ENCODE measurements around the gene MYRIP. TPM values are rescaled to one million over a fixed set of nuclear protein-coding genes. Genes with fewer than 3 reads are reported as not detected.

The MYRIP gene
- total RNA-seq, 1 experiment from 2014 or later = not detected

GRCh38 chr3:39803956-39804355 lies 5.5 kb upstream of the MYRIP start:
- Histone ChIP-seq H3K4me2 (ENCODE audit: low read length) (no peak overlapping the region), H3K36me3 (ENCODE audit: low read depth, low read length) (no peaks in the 10 kb centered on the region), H3K9me2 (replicated peaks; ENCODE audit: low read length) (no peaks in the 10 kb centered on the region), H3F3A (ENCODE audit: low read length, unreplicated experiment) (no peaks in the 10 kb centered on the region), H3K27me3 (ENCODE audit: low read length) (peaks cover 27% of the 10 kb centered on the region), H3K27ac (ENCODE audit: low read length) (no peak overlapping the region), H2AFZ (ENCODE audit: low read length) (no peak overlapping the region), H3K79me2 (ENCODE audit: low read length) (no peaks in the 10 kb centered on the region), H3K4me1 (ENCODE audit: insufficient read depth, low read length) (no peaks in the 10 kb centered on the region), H4K20me1 (ENCODE audit: low read length) (no peaks in the 10 kb centered on the region), H3K4me3 (ENCODE audit: low read length) (no peak overlapping the region), H3K9ac (ENCODE audit: low read length) (no peak overlapping the region), H3K9me3 (ENCODE audit: low read length) (no peaks in the 10 kb centered on the region)
- ATAC-seq (no peak), DNase-seq (no peak)
- intact Hi-C loops (cut with micrococcal nuclease) = no loop called here
- no peak for TF ChIP-seq CTCF (conservative IDR thresholded peaks at IDR 0.05; ENCODE audit: low read depth, low read length)
- no peak for TF ChIP-seq EZH2phosphoT487 (IDR thresholded peaks at IDR 0.05; ENCODE audit: borderline replicate concordance, low read length)
- TF ChIP-seq EZH2 (IDR thresholded peaks at IDR 0.05; ENCODE audit: low read length, unreplicated experiment) = no peak
- CTCF ChIA-PET = no interaction called here
- POLR2A ChIA-PET (ENCODE audit: unreplicated experiment) = no interaction called here
- no TSS peak for BruUV-seq (replicated peaks)

GRCh38 chr3:39804951-39805350 lies 4.5 kb upstream of the MYRIP start:
- intact Hi-C loops (cut with micrococcal nuclease) = no loop called here
- Histone ChIP-seq H3K4me2 (ENCODE audit: low read length) (no peak overlapping the region), H3K79me2 (ENCODE audit: low read length) (no peaks in the 10 kb centered on the region), H3K9ac (ENCODE audit: low read length) (no peak overlapping the region), H3K27ac (ENCODE audit: low read length) (no peak overlapping the region), H3K27me3 (ENCODE audit: low read length) (peaks cover 34% of the 10 kb centered on the region), H4K20me1 (ENCODE audit: low read length) (no peaks in the 10 kb centered on the region), H3K36me3 (ENCODE audit: low read depth, low read length) (no peaks in the 10 kb centered on the region), H3K9me3 (ENCODE audit: low read length) (no peaks in the 10 kb centered on the region), H3K4me1 (ENCODE audit: insufficient read depth, low read length) (no peaks in the 10 kb centered on the region), H3K9me2 (replicated peaks; ENCODE audit: low read length) (no peaks in the 10 kb centered on the region), H3K4me3 (ENCODE audit: low read length) (no peak overlapping the region), H2AFZ (ENCODE audit: low read length) (no peak overlapping the region), H3F3A (ENCODE audit: low read length, unreplicated experiment) (no peaks in the 10 kb centered on the region)
- ATAC-seq = no peak
- ChIA-PET CTCF (no interaction called here), POLR2A (ENCODE audit: unreplicated experiment) (interaction anchor here (0.6 kb wide), 1 partner anchor 257 kb away, joined by 4 read pairs; no protein-coding TSS in a partner anchor)
- TF ChIP-seq CTCF (conservative IDR thresholded peaks at IDR 0.05; ENCODE audit: low read depth, low read length) (no peak), EZH2phosphoT487 (IDR thresholded peaks at IDR 0.05; ENCODE audit: borderline replicate concordance, low read length) (no peak), EZH2 (IDR thresholded peaks at IDR 0.05; ENCODE audit: low read length, unreplicated experiment) (no peak)
- no peak for DNase-seq
- no TSS peak for BruUV-seq (replicated peaks)

GRCh38 chr3:39805650-39806049 lies 3.8 kb upstream of the MYRIP start:
- Histone ChIP-seq H3K9me2 (replicated peaks; ENCODE audit: low read length) (no peaks in the 10 kb centered on the region), H3K4me2 (ENCODE audit: low read length) (no peak overlapping the region), H3K79me2 (ENCODE audit: low read length) (no peaks in the 10 kb centered on the region), H3K4me1 (ENCODE audit: insufficient read depth, low read length) (no peaks in the 10 kb centered on the region), H3K4me3 (ENCODE audit: low read length) (no peak overlapping the region), H3K9me3 (ENCODE audit: low read length) (no peaks in the 10 kb centered on the region), H3K27ac (ENCODE audit: low read length) (no peak overlapping the region), H3K9ac (ENCODE audit: low read length) (no peak overlapping the region), H3K27me3 (ENCODE audit: low read length) (peaks cover 41% of the 10 kb centered on the region), H3F3A (ENCODE audit: low read length, unreplicated experiment) (no peaks in the 10 kb centered on the region), H2AFZ (ENCODE audit: low read length) (no peak overlapping the region), H3K36me3 (ENCODE audit: low read depth, low read length) (no peaks in the 10 kb centered on the region), H4K20me1 (ENCODE audit: low read length) (no peaks in the 10 kb centered on the region)
- intact Hi-C loops (cut with micrococcal nuclease) = no loop called here
- ChIA-PET CTCF (no interaction called here), POLR2A (ENCODE audit: unreplicated experiment) (no interaction called here)
- no peak for ATAC-seq
- TF ChIP-seq CTCF (conservative IDR thresholded peaks at IDR 0.05; ENCODE audit: low read depth, low read length) (no peak), EZH2 (IDR thresholded peaks at IDR 0.05; ENCODE audit: low read length, unreplicated experiment) (no peak)
- no peak for DNase-seq
- BruUV-seq (replicated peaks) = no TSS peak
